Stimulated activated CD4-positive, alpha-beta T cell treated with anti-CD3 and anti-CD28 coated beads, Interleukin-2, amount 100 ng/mL, for 48 hours (primary cell): ENCODE data around the gene FGF19.
"Not testable (repeated sequence)": the region's sequence is repeated elsewhere in the genome, so short reads cannot be mapped to it uniquely, and the experiment has no call there.

Experiments used
- DNase-seq, 2 donors: peaks; one replicate each; pipeline ENCODE4 v3.0.0-alpha.2; 2020

FGF19 gene

GRCh38 chr11:69695581-69695980 is 8.2 kb downstream of the FGF19 start:
- DNase-seq, result no peak

GRCh38 chr11:69694781-69695180 is 9.0 kb downstream of the FGF19 start:
- no peak for DNase-seq

- DNase-seq, result no peak
Measured at GRCh38 chr11:69692422-69692821, 11.4 kb downstream of the FGF19 start.

GRCh38 chr11:69691463-69691862 is 12.4 kb downstream of the FGF19 start:
- no peak for DNase-seq

DNA sequence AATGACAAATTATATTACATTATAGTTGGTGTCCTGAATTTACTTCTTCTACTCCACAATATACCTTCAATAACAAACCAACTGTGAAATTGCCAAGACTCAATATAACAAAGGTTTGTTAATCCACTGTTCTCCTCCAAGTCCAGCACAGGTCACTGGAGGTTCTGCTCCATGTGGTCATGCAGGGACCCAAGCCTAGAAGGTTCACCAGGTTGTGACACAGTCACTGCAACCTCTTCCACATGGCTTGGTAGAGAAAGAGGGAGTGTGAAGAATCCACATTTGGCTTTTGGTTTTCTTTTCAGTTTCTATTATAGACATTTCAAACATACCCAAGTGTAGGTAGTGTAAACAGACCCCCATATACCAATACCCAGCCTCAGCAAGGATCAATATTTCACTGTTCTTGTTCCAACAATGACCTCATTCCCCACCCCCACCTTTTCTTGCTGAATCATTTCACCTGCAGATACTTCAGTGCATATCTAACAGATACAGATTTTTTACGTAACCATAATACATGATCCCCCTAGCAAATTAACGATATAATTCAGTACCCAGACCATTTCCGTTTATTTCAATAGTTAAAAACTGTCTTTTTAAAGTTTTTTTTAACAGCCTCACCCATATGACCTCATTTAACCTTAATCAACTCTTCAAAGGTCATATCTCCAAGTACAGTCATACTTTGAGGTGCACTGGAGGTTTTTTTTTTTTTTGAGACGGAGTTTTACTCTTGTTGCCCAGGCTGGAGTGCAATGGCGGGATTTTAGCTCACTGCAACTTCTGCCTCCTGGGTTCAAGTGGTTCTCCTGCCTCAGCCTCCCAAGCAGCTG is 14.1 kb downstream of the FGF19 start:
- DNase-seq, result no peak

DNA sequence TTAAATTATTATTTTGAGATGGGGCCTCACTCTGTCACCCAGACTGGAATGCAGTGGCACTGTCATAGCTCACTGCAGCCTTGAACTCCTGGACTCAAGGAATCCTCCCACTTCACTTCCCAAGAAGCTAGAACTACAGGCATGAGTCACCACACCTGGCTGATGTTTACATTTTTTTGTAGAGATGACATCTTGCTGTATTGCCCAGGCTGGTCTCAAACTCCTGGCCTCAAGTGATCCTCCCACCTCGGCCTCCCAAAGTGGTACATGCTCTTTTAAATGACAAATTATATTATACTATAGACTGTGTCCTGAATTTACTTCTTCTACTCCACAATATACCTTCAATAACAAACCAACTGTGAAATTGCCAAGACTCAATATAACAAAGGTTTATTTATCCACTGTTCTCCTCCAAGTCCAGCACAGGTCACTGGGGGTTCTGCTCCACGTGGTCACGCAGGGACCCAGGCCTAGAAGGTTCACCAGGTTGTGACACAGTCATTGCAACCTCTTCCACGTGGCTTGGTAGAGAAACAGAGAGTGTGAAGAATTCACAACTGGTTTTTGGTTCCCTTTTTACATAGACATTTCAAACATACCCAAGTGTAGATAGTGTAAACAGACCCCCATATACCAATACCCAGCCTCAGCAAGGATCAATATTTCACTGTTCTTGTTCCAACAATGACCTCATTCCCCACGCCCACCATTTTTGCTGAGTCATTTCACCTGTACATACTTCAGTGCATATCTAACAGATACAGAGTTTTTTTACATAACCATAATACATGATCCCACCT is 15.7 kb downstream of the FGF19 start:
- DNase-seq, result not testable (repeated sequence)

GRCh38 chr11:69686856-69687255 is 17.0 kb downstream of the FGF19 start:
- no peak for DNase-seq

DNA sequence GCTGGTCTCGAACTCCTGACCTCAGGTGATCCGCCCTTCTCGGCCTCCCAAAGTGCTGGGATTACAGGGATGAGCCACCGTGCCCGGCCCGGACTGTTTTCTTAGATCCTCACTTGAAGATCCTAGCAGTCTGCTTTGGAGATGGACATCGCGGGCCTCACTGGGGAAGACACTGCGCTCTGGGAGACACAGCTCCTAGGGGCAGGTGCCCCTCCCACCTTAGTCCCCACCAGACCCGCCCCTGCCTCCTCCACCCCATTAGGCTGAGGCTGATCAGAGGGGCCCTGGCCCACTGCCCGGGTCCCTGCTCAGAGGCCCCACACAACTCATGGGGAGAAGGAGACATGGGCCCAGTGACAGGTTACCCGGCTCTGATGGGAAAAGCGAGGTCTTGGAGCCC is 17.4 kb downstream of the FGF19 start:
- DNase-seq, result no peak

DNA sequence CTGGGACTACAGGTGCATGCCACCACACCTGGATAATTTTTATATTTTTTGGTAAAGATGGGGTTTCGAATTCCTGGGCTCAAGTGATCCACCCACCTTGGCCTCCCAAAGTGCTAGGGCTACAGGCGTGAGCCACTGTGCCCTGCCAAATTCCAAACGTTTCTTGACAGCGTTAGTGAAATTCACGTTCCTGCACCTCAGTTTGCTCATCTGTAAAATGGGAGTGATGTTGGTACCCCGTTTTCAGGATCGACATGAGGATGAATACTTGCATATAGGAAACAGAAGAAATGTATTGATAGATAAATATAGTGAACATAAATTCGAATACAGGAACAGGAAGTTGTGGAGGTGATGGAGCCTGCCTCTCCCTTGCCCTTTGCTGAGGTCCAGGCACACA is 18.5 kb downstream of the FGF19 start:
- no peak for DNase-seq

- DNase-seq, result no peak
Measured at GRCh38 chr11:69684651-69685050, 19.2 kb downstream of the FGF19 start.

DNA sequence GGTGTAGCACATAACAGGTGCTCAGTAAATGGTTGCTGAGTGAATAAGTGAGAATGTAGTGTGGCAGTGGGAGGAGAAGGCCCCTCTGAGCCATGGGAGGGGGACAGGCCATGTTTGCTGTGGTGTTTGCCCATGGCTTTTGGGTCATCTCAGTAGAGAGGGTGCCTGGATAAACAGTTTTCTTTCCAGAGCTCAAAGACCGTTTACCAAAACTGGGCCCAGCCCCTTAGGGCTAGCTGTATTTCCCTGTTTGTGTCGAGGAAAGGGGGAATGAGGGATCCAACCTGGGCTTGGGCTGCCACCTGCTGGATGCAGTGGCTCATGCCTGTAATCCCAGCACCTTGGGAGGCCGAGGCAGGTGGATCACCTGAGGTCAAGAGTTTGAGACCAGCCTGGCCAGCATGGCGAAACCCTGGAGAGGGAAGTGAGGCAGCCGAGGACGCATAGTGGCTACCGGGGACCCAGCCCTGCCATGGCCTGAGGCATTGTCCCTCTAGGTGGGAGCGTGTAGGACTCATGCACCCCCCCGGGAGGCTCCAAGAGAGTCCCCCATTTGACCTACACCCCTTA is 20.0 kb downstream of the FGF19 start:
- DNase-seq, result no peak

- no peak for DNase-seq
Measured at GRCh38 chr11:69682681-69683326, 21.0 kb downstream of the FGF19 start.

DNA sequence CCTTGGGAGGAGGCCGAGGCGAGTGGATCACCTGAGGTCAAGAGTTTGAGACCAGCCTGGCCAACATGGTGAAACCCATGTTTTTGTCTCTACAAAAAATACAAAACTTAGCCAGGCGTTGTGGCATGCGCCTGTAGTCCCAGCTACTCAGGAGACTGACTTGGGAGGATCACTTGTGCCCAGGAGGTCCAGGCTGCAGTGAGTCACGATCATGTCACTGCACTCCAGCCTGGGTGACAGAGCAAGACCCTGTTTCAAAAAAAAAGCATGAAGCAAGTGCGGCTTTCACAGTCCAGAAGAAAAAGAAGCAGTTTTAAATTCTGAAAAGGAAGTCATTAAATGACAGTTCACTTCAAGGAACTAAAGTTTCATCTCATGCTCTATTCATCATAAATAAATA is 21.6 kb downstream of the FGF19 start:
- DNase-seq, result no peak

GRCh38 chr11:69680688-69681087 is 23.1 kb downstream of the FGF19 start:
- no peak for DNase-seq

GRCh38 chr11:69677749-69678148 is 26.1 kb downstream of the FGF19 start:
- DNase-seq, result no peak

- DNase-seq, result peak; percentile 95 to 97
Measured at GRCh38 chr11:69674886-69675714, 28.7 kb downstream of the FGF19 start, which contains the start of gene LTO1. LTO1 (minus strand) TSS chr11:69675353; CDS start chr11:69675239, 114 bp downstream.

- DNase-seq, result no peak
Measured at GRCh38 chr11:69674267-69674885, 29.4 kb downstream of the FGF19 start.

GRCh38 chr11:69671734-69672465 is 31.9 kb downstream of the FGF19 start:
- DNase-seq, result no peak

DNA sequence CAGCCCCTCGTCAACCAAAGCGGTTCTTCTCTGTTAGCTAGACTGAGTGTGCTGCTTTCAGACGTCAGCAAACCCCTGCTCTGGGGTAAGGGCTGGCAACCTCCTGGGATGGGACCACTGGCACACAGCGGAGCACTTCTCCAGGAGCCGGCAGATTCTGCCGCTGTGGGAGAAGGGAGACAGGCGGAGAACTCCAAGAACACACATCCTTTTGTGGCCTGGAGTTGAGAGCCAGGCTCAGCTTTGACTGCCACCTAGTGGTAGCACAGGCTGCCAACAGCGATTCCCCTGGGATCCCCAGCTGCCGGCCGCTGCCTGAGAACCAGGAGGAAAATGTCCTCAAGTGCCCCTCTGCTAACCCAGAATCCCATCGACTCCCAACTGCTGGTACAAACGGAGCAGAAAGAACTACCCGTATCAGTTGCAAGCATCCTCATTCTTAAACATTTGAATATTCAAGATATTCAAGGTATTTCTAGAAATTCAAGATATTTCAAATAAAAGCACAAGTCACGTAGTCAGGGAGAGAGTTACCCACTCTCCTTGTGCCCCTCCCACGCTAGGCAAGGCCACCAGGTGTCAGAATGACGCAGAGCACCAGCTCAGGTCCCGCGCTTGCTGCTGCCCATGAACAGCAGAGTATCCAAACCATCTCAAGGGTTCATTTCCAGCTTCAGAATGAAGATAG is 33.5 kb downstream of the FGF19 start:
- peak; percentile 61 to 66 for DNase-seq

DNA sequence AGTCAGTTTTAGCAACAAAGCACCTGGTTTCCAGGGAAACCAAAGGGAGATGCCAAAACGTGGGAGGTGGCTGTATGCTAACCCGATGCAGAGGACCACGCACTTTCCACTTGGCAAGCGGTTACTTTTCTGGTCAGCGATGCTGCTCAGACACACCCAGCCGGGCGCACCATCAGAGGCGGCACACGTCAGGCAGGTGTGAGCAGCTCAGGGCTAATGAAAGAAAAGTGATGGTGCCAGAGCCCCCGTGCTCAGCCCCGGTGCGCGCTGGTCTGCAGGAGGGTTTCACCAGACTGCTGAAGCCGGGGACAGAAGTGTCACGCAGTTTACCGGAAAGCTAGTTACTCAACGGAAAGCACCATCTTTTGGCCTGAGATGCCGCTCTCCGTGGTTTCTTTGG is 34.3 kb downstream of the FGF19 start:
- no peak for DNase-seq
